ENCODE results near the gene CMTM3. TPM values are rescaled to one million over a fixed set of nuclear protein-coding genes. Genes with fewer than 3 reads are reported as not detected.

Gene CMTM3
- total RNA-seq, 6 experiments from 2014 or later, result 26.3 to 35.6 (median 28.0) TPM

DNA sequence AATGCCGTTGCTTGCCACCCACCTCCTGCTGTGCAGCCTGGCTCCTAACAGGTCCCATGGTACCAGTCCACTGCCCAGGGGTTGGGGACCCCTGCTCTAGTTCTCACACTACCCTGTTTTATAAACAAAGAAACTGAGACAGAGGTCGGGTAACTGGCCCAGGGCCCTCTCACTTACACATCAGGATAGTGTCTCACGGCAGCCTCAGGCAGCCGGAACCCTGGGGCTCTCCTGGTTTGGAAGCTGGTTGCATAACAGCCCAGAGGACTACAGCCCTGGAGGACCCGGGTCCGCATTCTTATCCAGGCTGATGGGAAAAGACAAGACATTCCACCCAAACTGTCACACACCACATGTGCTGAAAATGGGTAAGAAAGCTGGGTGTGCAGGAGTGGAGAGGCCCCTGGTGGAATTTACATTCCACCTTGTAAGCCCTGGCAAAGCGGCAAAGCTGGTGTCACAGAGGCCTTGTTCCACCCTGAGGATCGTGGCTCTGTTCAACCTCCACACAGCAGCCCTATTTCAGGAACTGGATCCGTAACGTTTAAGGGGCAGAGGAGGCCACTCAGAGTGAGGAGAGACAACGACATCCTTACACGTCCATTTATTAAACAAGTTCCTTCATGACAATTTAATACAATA, 9.8 kb downstream of the CMTM3 start:
- Mint-ChIP-seq H3K4me1 (ENCODE audit: low read depth) (peaks cover 29% of the 10 kb centered on the region), H3K36me3 (ENCODE audit: low read depth) (peaks cover 13% of the 10 kb centered on the region; the same call in 1 of the 2 replicates), H3K4me3 (no peak overlapping the region), H3K27ac (no peak overlapping the region), H3K27me3 (ENCODE audit: insufficient read depth) (no peaks in the 10 kb centered on the region; the same call in 1 of the 2 replicates), H3K9me3 (no peaks in the 10 kb centered on the region)
- DNase-seq, result no peak
- TF ChIP-seq CTCF (IDR thresholded peaks at IDR 0.05), result no peak

GRCh38 chr16:66616169-66616568, 11.7 kb downstream of the CMTM3 start:
- Mint-ChIP-seq H3K36me3 (ENCODE audit: low read depth) (peaks cover 13% of the 10 kb centered on the region; the same call in 1 of the 2 replicates), H3K4me3 (no peak overlapping the region), H3K27me3 (ENCODE audit: insufficient read depth) (no peaks in the 10 kb centered on the region; the same call in 1 of the 2 replicates), H3K27ac (no peak overlapping the region), H3K9me3 (no peaks in the 10 kb centered on the region), H3K4me1 (ENCODE audit: low read depth) (peaks cover 47% of the 10 kb centered on the region)
- TF ChIP-seq CTCF (IDR thresholded peaks at IDR 0.05), result no peak
- no peak for DNase-seq

- Mint-ChIP-seq H3K9me3 (no peaks in the 10 kb centered on the region), H3K4me3 (no peak overlapping the region), H3K27me3 (ENCODE audit: insufficient read depth) (no peaks in the 10 kb centered on the region; the same call in none of the 2 replicates), H3K4me1 (ENCODE audit: low read depth) (peaks cover 51% of the 10 kb centered on the region), H3K36me3 (ENCODE audit: low read depth) (peaks cover 13% of the 10 kb centered on the region; the same call in 1 of the 2 replicates), H3K27ac (no peak overlapping the region)
- no peak for TF ChIP-seq CTCF (IDR thresholded peaks at IDR 0.05)
- DNase-seq, result no peak
These were observed 12.1 kb downstream of the CMTM3 start for GRCh38 chr16:66616592-66616991.

- DNase-seq, result no peak
- Mint-ChIP-seq H3K4me3 (no peak overlapping the region), H3K9me3 (no peaks in the 10 kb centered on the region), H3K4me1 (ENCODE audit: low read depth) (peaks cover 53% of the 10 kb centered on the region), H3K36me3 (ENCODE audit: low read depth) (peaks cover 13% of the 10 kb centered on the region; the same call in 1 of the 2 replicates), H3K27me3 (ENCODE audit: insufficient read depth) (peaks cover 1% of the 10 kb centered on the region), H3K27ac (no peak overlapping the region)
- no peak for TF ChIP-seq CTCF (IDR thresholded peaks at IDR 0.05)
These were observed 12.5 kb downstream of the CMTM3 start for GRCh38 chr16:66617010-66617434.

DNA sequence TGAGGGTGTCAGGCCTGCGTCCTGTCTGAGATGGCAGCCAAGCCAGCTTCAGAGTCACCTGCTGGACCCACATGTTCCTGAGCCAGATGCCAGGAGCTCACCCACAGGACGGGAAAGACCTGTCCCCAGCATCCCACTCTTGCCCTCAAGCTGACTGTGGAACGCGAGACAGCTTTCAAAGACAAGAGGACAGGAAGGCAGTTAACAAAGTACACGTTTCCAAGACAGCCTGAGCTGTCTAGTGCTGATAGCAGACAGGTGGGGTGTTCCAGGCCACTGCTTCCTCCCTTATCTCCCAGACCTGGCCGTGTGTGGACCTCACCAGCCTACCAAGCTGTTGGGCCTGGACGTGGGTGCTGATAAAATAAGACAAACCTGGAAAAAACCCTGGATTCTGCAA, 13.2 kb downstream of the CMTM3 start:
- no peaks in the 10 kb centered on the region for H3K9me3 Mint-ChIP-seq
- no peak for DNase-seq
- H3K36me3 Mint-ChIP-seq (ENCODE audit: low read depth), result peaks cover 18% of the 10 kb centered on the region
- H3K27ac Mint-ChIP-seq, result no peak overlapping the region
- H3K4me1 Mint-ChIP-seq (ENCODE audit: low read depth), result peaks cover 53% of the 10 kb centered on the region
- H3K4me3 Mint-ChIP-seq, result no peak overlapping the region
- TF ChIP-seq CTCF (IDR thresholded peaks at IDR 0.05), result no peak
- peaks cover 1% of the 10 kb centered on the region for H3K27me3 Mint-ChIP-seq (ENCODE audit: insufficient read depth)

Measured in HFFc6 (cell line).